GM18511 (cell line): Measurements from ENCODE around the gene C4orf50.

Experiments
- ATAC-seq: cut with Tn5 transposase; IDR thresholded peaks from one replicate; pipeline ENCODE4 v1.9.1; 2021; ENCODE audit warnings: mild to moderate bottlenecking, moderate library complexity; ENCODE audit not compliant: unreplicated experiment

The C4orf50 gene

GRCh38 chr4:6018331-6018730, at the start of gene C4orf50:
TSS of gene C4orf50 (minus strand) at chr4:6018431.
- ATAC-seq, result no peak

- no peak for ATAC-seq
Observed at GRCh38 chr4:6065934-6066590, 47.8 kb upstream of the C4orf50 start.

- ATAC-seq, result no peak
Observed at GRCh38 chr4:6065166-6065565, 46.9 kb upstream of the C4orf50 start.

GRCh38 chr4:6064383-6064782, 46.2 kb upstream of the C4orf50 start:
- ATAC-seq, result no peak

- no peak for ATAC-seq
Observed at GRCh38 chr4:6063684-6064083, 45.5 kb upstream of the C4orf50 start.

- no peak for ATAC-seq
Observed at GRCh38 chr4:6062133-6062532, 43.9 kb upstream of the C4orf50 start.

- no peak for ATAC-seq
Observed at GRCh38 chr4:6059375-6059805, 41.2 kb upstream of the C4orf50 start.

GRCh38 chr4:6058531-6059374, 40.5 kb upstream of the C4orf50 start:
- ATAC-seq, result no peak

GRCh38 chr4:6056976-6057766, 38.9 kb upstream of the C4orf50 start:
- no peak for ATAC-seq

GRCh38 chr4:6055436-6055835, 37.2 kb upstream of the C4orf50 start:
- no peak for ATAC-seq

GRCh38 chr4:6055030-6055429, 36.8 kb upstream of the C4orf50 start:
- no peak for ATAC-seq

- no peak for ATAC-seq
Observed at GRCh38 chr4:6054162-6054922, 36.1 kb upstream of the C4orf50 start.

GRCh38 chr4:6052679-6053078, 34.4 kb upstream of the C4orf50 start:
- ATAC-seq, result no peak

- no peak for ATAC-seq
Observed at GRCh38 chr4:6050551-6050950, 32.3 kb upstream of the C4orf50 start.

- no peak for ATAC-seq
Observed at GRCh38 chr4:6049985-6050384, 31.8 kb upstream of the C4orf50 start.

GRCh38 chr4:6049278-6049677, 31.0 kb upstream of the C4orf50 start:
- ATAC-seq, result no peak

- ATAC-seq, result no peak
Observed at GRCh38 chr4:6048537-6048936, 30.3 kb upstream of the C4orf50 start.

GRCh38 chr4:6047130-6047673, 29.0 kb upstream of the C4orf50 start:
- no peak for ATAC-seq

- no peak for ATAC-seq
Observed at GRCh38 chr4:6046526-6047129, 28.4 kb upstream of the C4orf50 start.

GRCh38 chr4:6044805-6045204, 26.6 kb upstream of the C4orf50 start:
- ATAC-seq, result no peak
